ENCODE measurements around the gene EFNA3. TPM values are rescaled to one million over a fixed set of nuclear protein-coding genes. Genes with fewer than 3 reads are reported as not detected.

Gene EFNA3
- total RNA-seq, 4 donors from 2014 or later: 0.91 to 1.7 (median 1.7) TPM; not detected in 1

GRCh38 chr1:155127967-155128754, 49.5 kb downstream of the EFNA3 start:
- peaks cover 4 to 26% (median 21%) of the 10 kb centered on the region in 4 donors for H3K36me3 ChIP-seq

GRCh38 chr1:155128755-155129473, 50.3 kb downstream of the EFNA3 start:
- 13% methylated on average over 13 of the region's 14 CpGs for WGBS
- peaks cover 12 to 33% (median 28%) of the 10 kb centered on the region in 4 donors for H3K36me3 ChIP-seq
- intact Hi-C loops (cut with DNase I): loop anchor here (5.0 kb wide), 2 partner anchors 37 to 43 kb away; partner anchors contain the start of genes KRTCAP2 and TRIM46
- peaks cover 75 to 83% (median 79%) of the 10 kb centered on the region in 4 donors for H3K4me1 ChIP-seq
- TF ChIP-seq POLR2A (IDR thresholded peaks at IDR 0.05; ENCODE audit: low read depth) (no peak), CTCF (IDR thresholded peaks at IDR 0.05) (no peak), POLR2AphosphoS5 (IDR thresholded peaks at IDR 0.05) (peak; percentile 36 to 51), EP300 (IDR thresholded peaks at IDR 0.05) (no peak)
- peak overlapping the region; percentile 63 to 71 (median 68) for H3K4me3 ChIP-seq
- peak overlapping the region; percentile 85 to 97 (median 89) for H3K27ac ChIP-seq (replicated peaks in 1 of 4)
- H3K9me3 ChIP-seq: no peaks in the 10 kb centered on the region
- H3K27me3 ChIP-seq: no peaks in the 10 kb centered on the region
- no peak for DNase-seq (ENCODE audit: extremely low spot score)

More at GRCh38 chr1:155127967-155128754, 49.5 kb downstream of the EFNA3 start:
- peak overlapping the region; percentile 63 to 71 (median 68) for H3K4me3 ChIP-seq
- H3K4me1 ChIP-seq: peaks cover 69 to 76% (median 71%) of the 10 kb centered on the region in 4 donors
- no peak for TF ChIP-seq EP300 (IDR thresholded peaks at IDR 0.05)
- TF ChIP-seq POLR2A (IDR thresholded peaks at IDR 0.05; ENCODE audit: low read depth): peak; percentile 88
- WGBS: 3% methylated on average over 15 of the region's 17 CpGs
- H3K27ac ChIP-seq (replicated peaks in 1 of 4): peak overlapping the region; percentile 85 to 97 (median 89)
- H3K27me3 ChIP-seq: no peaks in the 10 kb centered on the region
- no peaks in the 10 kb centered on the region for H3K9me3 ChIP-seq
- intact Hi-C loops (cut with DNase I): loop anchor here (5.0 kb wide), 2 partner anchors 36 to 44 kb away; partner anchors contain the start of genes KRTCAP2 and TRIM46
- DNase-seq (ENCODE audit: extremely low spot score): no peak

GRCh38 chr1:155130272-155131006, 51.8 kb downstream of the EFNA3 start:
- peak overlapping the region; percentile 85 to 97 (median 89) for H3K27ac ChIP-seq (replicated peaks in 1 of 4)
- DNase-seq (ENCODE audit: extremely low spot score): no peak
- H3K27me3 ChIP-seq: no peaks in the 10 kb centered on the region
- 28% methylated on average over 5 of the region's 6 CpGs for WGBS
- H3K9me3 ChIP-seq: no peaks in the 10 kb centered on the region
- peak overlapping the region; percentile 63 to 71 (median 68) for H3K4me3 ChIP-seq
- TF ChIP-seq POLR2AphosphoS5 (IDR thresholded peaks at IDR 0.05) (no peak), CTCF (IDR thresholded peaks at IDR 0.05) (no peak), POLR2A (IDR thresholded peaks at IDR 0.05; ENCODE audit: low read depth) (peak; percentile 8)
- H3K4me1 ChIP-seq: peaks cover 79 to 97% (median 93%) of the 10 kb centered on the region in 4 donors
- H3K36me3 ChIP-seq: peaks cover 16 to 43% (median 36%) of the 10 kb centered on the region in 4 donors
- intact Hi-C loops (cut with DNase I): no loop called here

GRCh38 chr1:155131285-155131684, 52.6 kb downstream of the EFNA3 start:
- H3K9me3 ChIP-seq: no peaks in the 10 kb centered on the region
- no peaks in the 10 kb centered on the region for H3K27me3 ChIP-seq
- TF ChIP-seq CTCF (IDR thresholded peaks at IDR 0.05) (no peak), EP300 (IDR thresholded peaks at IDR 0.05) (no peak), POLR2AphosphoS5 (IDR thresholded peaks at IDR 0.05) (peak; percentile 29 to 58)
- H3K27ac ChIP-seq (replicated peaks in 1 of 4): peak overlapping the region; percentile 85 to 97 (median 89)
- peaks cover 16 to 43% (median 36%) of the 10 kb centered on the region in 4 donors for H3K36me3 ChIP-seq
- peak overlapping the region in 3 of 4 donors; percentile 63 to 71 (median 69) for H3K4me3 ChIP-seq
- 65% methylated on average over 8 of the region's 8 CpGs for WGBS
- DNase-seq (ENCODE audit: extremely low spot score): no peak
- peaks cover 71 to 90% (median 88%) of the 10 kb centered on the region in 4 donors for H3K4me1 ChIP-seq
- intact Hi-C loops (cut with DNase I): no loop called here

Measured in esophagus muscularis mucosa (tissue), 4 donors.